GM10266 (cell line): Measurements from ENCODE around the gene LUC7L.

Experiments used
- DNase-seq: peaks from one replicate; pipeline ENCODE4 v3.0.0; 2012; ENCODE audit errors: extremely low spot score
- TF ChIP-seq, protein P1 (sequence below): IDR thresholded peaks from 2 replicates; pipeline ENCODE4 v1.5.1; 2012; ENCODE audit warnings: mild to moderate bottlenecking, low read depth; ENCODE audit not compliant: control insufficient read depth, insufficient read depth; ENCODE audit errors: missing control alignments

LUC7L gene

DNA sequence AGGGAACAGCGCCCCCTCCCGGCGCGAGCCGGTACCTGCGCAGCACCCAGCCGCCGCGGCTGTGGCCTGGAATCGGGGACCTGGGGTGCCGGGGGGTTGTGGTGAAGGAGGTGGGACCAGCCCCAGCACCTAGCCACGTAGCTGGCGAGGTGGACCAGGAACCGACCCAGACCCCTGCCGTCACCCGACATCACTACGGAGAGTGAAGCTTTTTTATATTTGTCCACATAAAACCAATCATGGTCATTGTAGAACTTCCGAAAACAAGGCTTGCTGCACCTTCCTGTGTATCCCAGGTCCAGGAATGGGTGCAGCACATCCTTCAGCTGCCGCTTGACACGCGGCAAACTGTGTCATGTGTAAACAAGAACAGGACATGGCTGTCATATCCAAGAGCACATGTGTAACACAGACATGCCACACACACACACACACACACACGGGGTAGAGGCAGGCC, 47.7 kb downstream of the LUC7L start:
- DNase-seq = no peak
- TF ChIP-seq, protein P1, sequence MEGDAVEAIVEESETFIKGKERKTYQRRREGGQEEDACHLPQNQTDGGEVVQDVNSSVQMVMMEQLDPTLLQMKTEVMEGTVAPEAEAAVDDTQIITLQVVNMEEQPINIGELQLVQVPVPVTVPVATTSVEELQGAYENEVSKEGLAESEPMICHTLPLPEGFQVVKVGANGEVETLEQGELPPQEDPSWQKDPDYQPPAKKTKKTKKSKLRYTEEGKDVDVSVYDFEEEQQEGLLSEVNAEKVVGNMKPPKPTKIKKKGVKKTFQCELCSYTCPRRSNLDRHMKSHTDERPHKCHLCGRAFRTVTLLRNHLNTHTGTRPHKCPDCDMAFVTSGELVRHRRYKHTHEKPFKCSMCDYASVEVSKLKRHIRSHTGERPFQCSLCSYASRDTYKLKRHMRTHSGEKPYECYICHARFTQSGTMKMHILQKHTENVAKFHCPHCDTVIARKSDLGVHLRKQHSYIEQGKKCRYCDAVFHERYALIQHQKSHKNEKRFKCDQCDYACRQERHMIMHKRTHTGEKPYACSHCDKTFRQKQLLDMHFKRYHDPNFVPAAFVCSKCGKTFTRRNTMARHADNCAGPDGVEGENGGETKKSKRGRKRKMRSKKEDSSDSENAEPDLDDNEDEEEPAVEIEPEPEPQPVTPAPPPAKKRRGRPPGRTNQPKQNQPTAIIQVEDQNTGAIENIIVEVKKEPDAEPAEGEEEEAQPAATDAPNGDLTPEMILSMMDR = peak; percentile 98

DNA sequence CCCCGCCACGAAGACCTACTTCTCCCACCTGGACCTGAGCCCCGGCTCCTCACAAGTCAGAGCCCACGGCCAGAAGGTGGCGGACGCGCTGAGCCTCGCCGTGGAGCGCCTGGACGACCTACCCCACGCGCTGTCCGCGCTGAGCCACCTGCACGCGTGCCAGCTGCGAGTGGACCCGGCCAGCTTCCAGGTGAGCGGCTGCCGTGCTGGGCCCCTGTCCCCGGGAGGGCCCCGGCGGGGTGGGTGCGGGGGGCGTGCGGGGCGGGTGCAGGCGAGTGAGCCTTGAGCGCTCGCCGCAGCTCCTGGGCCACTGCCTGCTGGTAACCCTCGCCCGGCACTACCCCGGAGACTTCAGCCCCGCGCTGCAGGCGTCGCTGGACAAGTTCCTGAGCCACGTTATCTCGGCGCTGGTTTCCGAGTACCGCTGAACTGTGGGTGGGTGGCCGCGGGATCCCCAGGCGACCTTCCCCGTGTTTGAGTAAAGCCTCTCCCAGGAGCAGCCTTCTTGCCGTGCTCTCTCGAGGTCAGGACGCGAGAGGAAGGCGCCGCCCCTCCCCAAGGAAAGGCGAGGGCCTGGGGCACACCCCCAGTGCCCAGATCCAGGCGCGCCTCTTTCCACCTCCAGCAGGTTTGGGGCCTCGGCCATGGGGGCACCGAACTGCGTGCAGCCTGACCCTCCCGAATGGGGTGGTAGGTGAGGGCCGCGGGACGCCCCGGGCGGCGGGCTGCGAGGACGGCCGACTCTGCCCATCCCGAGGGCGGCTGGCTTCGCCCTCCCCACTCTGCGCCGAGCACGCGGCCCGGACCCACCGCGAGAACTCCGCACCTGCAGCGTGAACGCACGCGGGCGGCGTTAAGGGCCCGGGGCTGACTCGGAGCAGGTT, 48.3 kb downstream of the LUC7L start:
- TF ChIP-seq, protein P1 = peak; percentile 22
- DNase-seq = peak; percentile 96

DNA sequence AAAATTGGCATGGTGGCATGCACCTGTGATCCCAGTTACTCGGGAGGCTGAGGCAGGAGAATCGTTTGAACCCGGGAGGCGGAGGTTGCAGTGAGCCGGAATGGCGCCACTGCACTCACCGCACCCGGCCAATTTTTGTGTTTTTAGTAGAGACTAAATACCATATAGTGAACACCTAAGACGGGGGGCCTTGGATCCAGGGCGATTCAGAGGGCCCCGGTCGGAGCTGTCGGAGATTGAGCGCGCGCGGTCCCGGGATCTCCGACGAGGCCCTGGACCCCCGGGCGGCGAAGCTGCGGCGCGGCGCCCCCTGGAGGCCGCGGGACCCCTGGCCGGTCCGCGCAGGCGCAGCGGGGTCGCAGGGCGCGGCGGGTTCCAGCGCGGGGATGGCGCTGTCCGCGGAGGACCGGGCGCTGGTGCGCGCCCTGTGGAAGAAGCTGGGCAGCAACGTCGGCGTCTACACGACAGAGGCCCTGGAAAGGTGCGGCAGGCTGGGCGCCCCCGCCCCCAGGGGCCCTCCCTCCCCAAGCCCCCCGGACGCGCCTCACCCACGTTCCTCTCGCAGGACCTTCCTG, 49.1 kb downstream of the LUC7L start, which contains the start of gene HBQ1:
Gene HBQ1, plus strand, starts transcription at position 359 of the 575 bp plus-strand sequence. Its CDS starts 28 bp downstream, at position 387.
- TF ChIP-seq, protein P1 = peak; percentile 70
- DNase-seq = peak; percentile 89

DNA sequence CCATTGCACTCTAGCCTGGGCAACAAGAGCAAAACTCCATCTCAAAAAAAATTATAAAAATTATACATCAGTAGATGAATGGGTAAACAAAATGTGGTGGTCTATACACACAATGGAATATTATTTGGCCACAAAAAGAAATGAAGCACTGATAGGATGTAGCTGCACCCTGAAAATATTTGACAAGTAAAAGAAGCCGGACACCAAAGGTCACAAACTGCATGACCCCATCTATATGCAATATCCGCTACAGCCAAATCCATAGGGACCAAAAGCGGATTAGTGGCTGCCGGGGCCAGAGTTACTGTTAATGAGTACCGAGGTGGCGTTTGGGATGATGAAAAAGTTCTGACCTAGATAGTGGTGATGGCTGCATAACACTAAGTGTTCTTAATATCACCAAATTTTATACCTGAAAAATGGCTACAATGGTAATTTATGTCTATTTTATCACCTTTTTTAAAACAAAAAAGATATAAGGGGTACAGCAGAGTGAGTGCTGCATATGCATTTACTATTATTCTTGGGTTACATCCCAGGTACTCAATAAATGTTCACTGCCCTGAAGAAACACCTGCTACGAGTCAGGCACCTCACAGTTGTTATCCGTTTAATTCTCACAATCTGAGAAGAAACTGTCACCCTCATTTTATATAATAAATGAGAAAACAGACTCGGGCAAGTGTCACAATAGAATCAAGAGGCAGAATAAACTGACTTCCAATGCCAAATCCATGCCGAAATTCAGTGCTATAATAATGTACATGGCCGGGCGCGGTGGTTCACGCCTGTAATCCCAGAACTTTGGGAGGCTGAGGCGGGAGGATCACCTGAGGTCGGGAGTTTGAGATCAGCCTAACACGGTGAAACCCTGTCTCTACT, 49.8 kb downstream of the LUC7L start:
- TF ChIP-seq, protein P1 = no peak
- DNase-seq = no peak

DNA sequence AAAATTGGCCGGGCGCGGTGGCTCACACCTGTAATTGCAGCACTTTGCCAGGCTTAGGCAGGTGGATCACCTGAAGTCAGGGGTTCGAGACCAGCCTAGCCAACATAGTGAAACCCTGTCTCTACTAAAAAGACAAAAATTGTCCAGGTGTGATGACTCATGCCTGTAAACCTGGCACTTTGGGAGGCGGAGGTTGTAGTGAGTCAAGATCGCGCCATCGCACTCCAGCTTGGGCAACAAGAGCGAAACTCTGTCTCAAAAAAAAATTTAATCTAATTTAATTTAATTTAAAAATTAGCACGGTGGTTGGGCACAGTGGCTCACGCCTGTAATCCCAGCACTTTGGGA, 50.6 kb downstream of the LUC7L start:
- no peak for DNase-seq
- TF ChIP-seq, protein P1 = no peak

DNA sequence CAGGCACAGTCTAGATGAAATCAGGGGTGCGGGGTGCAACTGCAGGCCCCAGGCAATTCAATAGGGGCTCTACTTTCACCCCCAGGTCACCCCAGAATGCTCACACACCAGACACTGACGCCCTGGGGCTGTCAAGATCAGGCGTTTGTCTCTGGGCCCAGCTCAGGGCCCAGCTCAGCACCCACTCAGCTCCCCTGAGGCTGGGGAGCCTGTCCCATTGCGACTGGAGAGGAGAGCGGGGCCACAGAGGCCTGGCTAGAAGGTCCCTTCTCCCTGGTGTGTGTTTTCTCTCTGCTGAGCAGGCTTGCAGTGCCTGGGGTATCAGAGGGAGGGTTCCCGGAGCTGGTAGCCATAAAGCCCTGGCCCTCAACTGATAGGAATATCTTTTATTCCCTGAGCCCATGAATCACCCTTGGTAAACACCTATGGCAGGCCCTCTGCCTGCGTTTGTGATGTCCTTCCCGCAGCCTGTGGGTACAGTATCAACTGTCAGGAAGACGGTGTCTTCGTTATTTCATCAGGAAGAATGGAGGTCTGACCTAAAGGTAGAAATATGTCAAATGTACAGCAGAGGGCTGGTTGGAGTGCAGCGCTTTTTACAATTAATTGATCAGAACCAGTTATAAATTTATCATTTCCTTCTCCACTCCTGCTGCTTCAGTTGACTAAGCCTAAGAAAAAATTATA, 51.1 kb downstream of the LUC7L start:
- no peak for DNase-seq
- TF ChIP-seq, protein P1 = no peak
